Stomach (tissue), 9 donors: ENCODE data around the gene PTK6. TPM values are rescaled to one million over a fixed set of nuclear protein-coding genes. Genes with fewer than 3 reads are reported as not detected.

Source experiments
- DNase-seq, 2 donors: peaks; one replicate each; pipeline versions ENCODE4 v3.0.0 to v3.0.0-alpha.2; 2013 to 2019
- H3K27ac ChIP-seq, 5 donors: fragments of 200-600 bp in 4 of 5; sonication (generic) in 4 of 5; one replicate each; pipeline ENCODE4 v1.5.1; 2013 to 2019; ENCODE audit warnings: mild to moderate bottlenecking in 1 of 5, moderate library complexity in 1 of 5
- H3K27me3 ChIP-seq, 3 donors: fragments of 200-600 bp; sonication (generic); one replicate each; pipeline ENCODE4 v1.5.1; 2017 to 2019; ENCODE audit warnings: mixed run types in 1 of 3
- H3K36me3 ChIP-seq, 4 donors: fragments of 200-600 bp; sonication (generic); 1 replicate in 3 of 4; 2 replicates in 1 of 4; pipeline ENCODE4 v1.5.1; 2016 to 2019
- H3K4me1 ChIP-seq, 4 donors: fragments of 200-600 bp; sonication (generic); one replicate each; pipeline ENCODE4 v1.5.1; 2016 to 2019
- H3K4me3 ChIP-seq, 4 donors: fragments of 200-600 bp; sonication (generic) in 3 of 4; one replicate each; pipeline ENCODE4 v1.5.1; 2016 to 2019; ENCODE audit warnings: mild to moderate bottlenecking in 1 of 4
- H3K9me3 ChIP-seq, 4 donors: fragments of 200-600 bp; sonication (generic); one replicate each; pipeline ENCODE4 v1.5.1; 2016 to 2019
- EP300 ChIP-seq: sonication (generic); formaldehyde crosslinking; IDR thresholded peaks from one replicate; pipeline ENCODE4 v1.6.1; 2017; ENCODE audit warnings: antibody characterized with exemption
- POLR2A ChIP-seq, 4 donors: fragments of 450-650 bp; IDR thresholded peaks; one replicate each; pipeline ENCODE4 v1.6.1; 2016; ENCODE audit warnings: antibody characterized with exemption in 4 of 4, control low read depth in 2 of 4, mild to moderate bottlenecking in 1 of 4, moderate library complexity in 1 of 4
- POLR2AphosphoS5 ChIP-seq, 3 donors: sonication (generic); formaldehyde crosslinking; IDR thresholded peaks; one replicate each; pipeline ENCODE4 v1.6.1; 2016; ENCODE audit warnings: antibody characterized with exemption in 3 of 3
- WGBS, 5 donors: extraction: QIAGEN DNeasy Blood & Tissue Kit in 3 of 5; methylation state at CpG; one replicate each; pipeline versions ENCODE4 v1.1.5 to v1.1.7; 2013 to 2018; 5-methylcytosine and 5-hydroxymethylcytosine counted together
- intact Hi-C: fragments of 100-400 bp; cut with DNase I; formaldehyde crosslinking; loops from one replicate; pipeline ENCODE4 v1.15.1; 2023; ENCODE audit warnings: low total_unique reads
- polyA plus RNA-seq, 3 donors: library from polyadenylated mRNA; stranded (reverse); fragments of 200-250 nt; gene quantifications; one replicate each; pipeline ENCODE4 v1.2.3, GENCODE V29; 2013
- total RNA-seq, 5 donors: library from RNA; depleted of rRNA; stranded (reverse); fragments of >200 nt; gene quantifications; one replicate each; pipeline versions ENCODE4 v1.1.0 to v1.2.3, GENCODE V29; 2014 to 2016
- TF ChIP-seq, protein P1 (sequence below), 7 experiments: fragments of 450-650 bp in 4 of 7; fragments of 200-600 bp in 3 of 7; sonication (generic) in 3 of 7; IDR thresholded peaks; one replicate each; pipeline ENCODE4 v1.5.1; 2016 to 2019; ENCODE audit warnings: antibody characterized with exemption in 7 of 7, control low read depth in 2 of 7, mild to moderate bottlenecking in 1 of 7
- donor health status: healthy with polysubstance abuse.
- donor health status: Bipolar disorder and iron deficiency.
- donor health status: healthy.

Gene PTK6
- total and polyA plus RNA-seq, 8 donors, result 7.7 to 98.5 (median 22.9) TPM

DNA sequence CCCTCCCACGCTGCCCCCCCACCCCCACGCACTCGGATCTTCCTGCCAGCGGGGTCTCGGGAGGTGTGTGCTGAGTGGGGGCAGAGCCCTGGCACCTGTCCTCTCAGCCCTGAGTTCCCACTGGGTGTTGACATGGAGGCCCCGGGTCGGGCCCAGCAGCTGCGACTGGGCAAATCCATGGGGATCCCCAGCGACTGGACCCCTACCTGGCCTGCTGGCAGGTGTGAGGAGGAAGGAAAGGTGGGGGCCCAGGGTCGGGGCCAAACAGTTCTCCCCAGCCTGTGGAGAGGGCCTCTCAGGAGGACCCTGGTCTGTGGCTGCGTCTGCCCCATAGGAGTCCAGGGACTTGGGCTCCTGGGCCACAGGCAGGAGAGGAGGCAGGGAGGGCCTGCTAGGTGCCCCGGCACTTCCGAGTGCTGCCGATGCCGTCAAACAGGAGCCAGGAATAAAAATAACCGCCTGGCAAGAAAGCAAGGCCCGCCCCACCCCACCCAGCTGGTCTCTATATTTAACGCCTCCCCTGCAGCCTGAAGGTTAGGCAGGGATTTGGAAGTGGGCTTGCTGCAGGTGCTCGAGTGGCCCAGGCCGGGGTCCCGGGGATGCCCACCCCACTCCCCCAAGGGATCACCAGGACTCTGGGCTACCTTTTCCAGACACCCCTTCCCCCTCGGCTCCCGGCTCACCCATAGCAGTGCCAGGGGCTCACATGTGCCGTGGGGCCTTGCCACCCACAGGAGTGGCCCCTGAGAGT is 36.9 kb downstream of the PTK6 start:
- Histone ChIP-seq H3K4me3 (no peak overlapping the region), H3K9me3 (peaks cover 3 to 15% (median 11%) of the 10 kb centered on the region in 4 donors), H3K36me3 (no peaks in the 10 kb centered on the region), H3K27me3 (peaks cover 11 to 93% (median 64%) of the 10 kb centered on the region in 3 donors), H3K27ac (no peak overlapping the region), H3K4me1 (peaks cover 26 to 43% (median 41%) of the 10 kb centered on the region in 4 donors)
- WGBS, 5 donors, result 69 to 86% (median 79%) methylated on average over 11 to 24 of the region's 24 CpGs
- DNase-seq, result no peak
- intact Hi-C loops, result no loop called here
- no peak for TF ChIP-seq EP300
- TF ChIP-seq POLR2A (IDR thresholded peaks at IDR 0.05), result no peak
- TF ChIP-seq, protein P1, sequence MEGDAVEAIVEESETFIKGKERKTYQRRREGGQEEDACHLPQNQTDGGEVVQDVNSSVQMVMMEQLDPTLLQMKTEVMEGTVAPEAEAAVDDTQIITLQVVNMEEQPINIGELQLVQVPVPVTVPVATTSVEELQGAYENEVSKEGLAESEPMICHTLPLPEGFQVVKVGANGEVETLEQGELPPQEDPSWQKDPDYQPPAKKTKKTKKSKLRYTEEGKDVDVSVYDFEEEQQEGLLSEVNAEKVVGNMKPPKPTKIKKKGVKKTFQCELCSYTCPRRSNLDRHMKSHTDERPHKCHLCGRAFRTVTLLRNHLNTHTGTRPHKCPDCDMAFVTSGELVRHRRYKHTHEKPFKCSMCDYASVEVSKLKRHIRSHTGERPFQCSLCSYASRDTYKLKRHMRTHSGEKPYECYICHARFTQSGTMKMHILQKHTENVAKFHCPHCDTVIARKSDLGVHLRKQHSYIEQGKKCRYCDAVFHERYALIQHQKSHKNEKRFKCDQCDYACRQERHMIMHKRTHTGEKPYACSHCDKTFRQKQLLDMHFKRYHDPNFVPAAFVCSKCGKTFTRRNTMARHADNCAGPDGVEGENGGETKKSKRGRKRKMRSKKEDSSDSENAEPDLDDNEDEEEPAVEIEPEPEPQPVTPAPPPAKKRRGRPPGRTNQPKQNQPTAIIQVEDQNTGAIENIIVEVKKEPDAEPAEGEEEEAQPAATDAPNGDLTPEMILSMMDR (IDR thresholded peaks at IDR 0.05), result no peak
- no peak for TF ChIP-seq POLR2AphosphoS5 (IDR thresholded peaks at IDR 0.05)

DNA sequence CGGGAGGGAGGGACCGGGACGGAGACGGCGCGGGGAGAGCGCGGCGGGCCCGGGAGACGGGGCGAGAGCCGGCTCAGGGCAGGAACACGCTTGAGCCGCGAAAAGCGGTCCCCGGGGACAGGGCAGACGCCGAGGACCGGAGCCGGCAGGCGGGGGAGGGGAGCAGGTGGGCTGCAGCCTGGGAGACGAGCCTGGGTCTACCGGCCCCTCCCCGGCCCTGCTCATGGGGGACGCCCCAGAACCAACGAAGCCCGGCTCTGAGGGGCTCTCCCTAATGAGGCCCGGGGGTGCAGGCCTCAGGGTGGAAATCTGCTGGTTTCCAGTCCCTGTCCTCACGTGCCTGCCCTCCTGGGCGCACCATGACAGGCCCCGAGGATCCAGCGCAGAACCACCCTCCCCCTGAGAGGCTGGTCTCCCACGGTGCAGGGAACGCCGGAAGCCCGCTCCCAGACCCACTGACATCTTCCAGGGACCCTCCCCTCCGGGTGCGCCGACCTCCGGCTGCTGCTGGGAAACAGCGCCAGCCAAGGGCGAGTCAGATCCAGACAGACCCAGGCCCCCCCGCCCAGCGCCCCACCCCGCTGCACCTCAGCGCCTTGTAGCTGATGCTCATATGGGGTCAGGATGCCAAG is 37.7 kb downstream of the PTK6 start:
- peaks cover 11 to 93% (median 64%) of the 10 kb centered on the region in 3 donors for H3K27me3 ChIP-seq
- TF ChIP-seq EP300 (no peak), POLR2A (IDR thresholded peaks at IDR 0.05) (no peak), POLR2AphosphoS5 (IDR thresholded peaks at IDR 0.05) (no peak)
- TF ChIP-seq, protein P1 (IDR thresholded peaks at IDR 0.05), result no peak
- H3K4me1 ChIP-seq, result peaks cover 26 to 43% (median 41%) of the 10 kb centered on the region in 4 donors
- peak in 1 of 2 donors; percentile 54 for DNase-seq
- no peak overlapping the region for H3K27ac ChIP-seq
- H3K9me3 ChIP-seq, result peaks cover 0 to 7% (median 3%) of the 10 kb centered on the region in 4 donors
- 8 to 38% (median 9%) methylated on average over 7 to 48 of the region's 48 CpGs for WGBS, 5 donors
- intact Hi-C loops, result no loop called here
- H3K36me3 ChIP-seq, result no peaks in the 10 kb centered on the region
- peak overlapping the region; percentile 44 to 56 (median 48) for H3K4me3 ChIP-seq

DNA sequence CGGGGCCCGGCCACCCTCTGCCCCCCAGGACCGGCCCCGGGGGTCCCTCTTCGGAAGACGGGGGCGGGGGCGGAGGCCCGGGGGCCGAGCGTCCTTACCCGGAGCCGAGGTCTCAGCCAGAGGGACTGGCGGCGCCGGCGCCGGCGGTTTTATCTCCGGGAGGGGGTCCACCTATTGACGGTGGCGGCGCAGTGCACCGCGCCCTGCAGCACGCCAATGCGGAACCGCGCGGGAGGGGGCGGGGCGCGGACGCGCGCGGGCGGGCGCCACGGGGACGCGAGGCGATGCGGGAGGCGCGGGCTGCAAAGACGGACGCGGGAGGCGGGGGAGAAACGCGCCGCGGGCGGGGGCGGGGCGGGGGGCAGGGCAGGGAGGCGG is 38.2 kb downstream of the PTK6 start, which contains the start of gene EEF1A2:
Gene EEF1A2, minus strand, starts transcription at position 124 of the 378 bp plus-strand sequence. CDS start 1,320 bp downstream, outside the sequence.
- Histone ChIP-seq H3K36me3 (no peaks in the 10 kb centered on the region), H3K27me3 (peaks cover 11 to 93% (median 64%) of the 10 kb centered on the region in 3 donors), H3K27ac (peak within 1 kb of the TSS in 1 of 5 donors; percentile 24), H3K4me3 (peak within 1 kb of the TSS; percentile 44 to 56 (median 48)), H3K4me1 (peaks cover 26 to 43% (median 41%) of the 10 kb centered on the region in 4 donors), H3K9me3 (peaks cover 0 to 2% (median 0%) of the 10 kb centered on the region in 4 donors)
- intact Hi-C loops, result no loop called here
- WGBS, 5 donors, result 0 to 2% (median 1%) methylated on average over 8 to 58 of the region's 58 CpGs
- peak; percentile 60 to 78 for DNase-seq
- TF ChIP-seq, protein P1 (IDR thresholded peaks at IDR 0.05), result peak in 1 of 7 experiments; percentile 16
- no peak for TF ChIP-seq POLR2A (IDR thresholded peaks at IDR 0.05)
